Embryonic facial prominence (tissue), 1 donor: ENCODE measurements around the gene BBLN.
"Not testable (repeated sequence)": the region's sequence is repeated elsewhere in the genome, so short reads cannot be mapped to it uniquely, and the experiment has no call there.

Experiments used
- DNase-seq: peaks from one replicate; pipeline ENCODE4 v3.0.0-alpha.2; 2016; ENCODE audit errors: extremely low spot score

BBLN gene

GRCh38 chr9:128124451-128124850 is 35.6 kb upstream of the BBLN start:
- DNase-seq: no peak

- no peak for DNase-seq
Observed at GRCh38 chr9:128124873-128125579, 35.0 kb upstream of the BBLN start.

DNA sequence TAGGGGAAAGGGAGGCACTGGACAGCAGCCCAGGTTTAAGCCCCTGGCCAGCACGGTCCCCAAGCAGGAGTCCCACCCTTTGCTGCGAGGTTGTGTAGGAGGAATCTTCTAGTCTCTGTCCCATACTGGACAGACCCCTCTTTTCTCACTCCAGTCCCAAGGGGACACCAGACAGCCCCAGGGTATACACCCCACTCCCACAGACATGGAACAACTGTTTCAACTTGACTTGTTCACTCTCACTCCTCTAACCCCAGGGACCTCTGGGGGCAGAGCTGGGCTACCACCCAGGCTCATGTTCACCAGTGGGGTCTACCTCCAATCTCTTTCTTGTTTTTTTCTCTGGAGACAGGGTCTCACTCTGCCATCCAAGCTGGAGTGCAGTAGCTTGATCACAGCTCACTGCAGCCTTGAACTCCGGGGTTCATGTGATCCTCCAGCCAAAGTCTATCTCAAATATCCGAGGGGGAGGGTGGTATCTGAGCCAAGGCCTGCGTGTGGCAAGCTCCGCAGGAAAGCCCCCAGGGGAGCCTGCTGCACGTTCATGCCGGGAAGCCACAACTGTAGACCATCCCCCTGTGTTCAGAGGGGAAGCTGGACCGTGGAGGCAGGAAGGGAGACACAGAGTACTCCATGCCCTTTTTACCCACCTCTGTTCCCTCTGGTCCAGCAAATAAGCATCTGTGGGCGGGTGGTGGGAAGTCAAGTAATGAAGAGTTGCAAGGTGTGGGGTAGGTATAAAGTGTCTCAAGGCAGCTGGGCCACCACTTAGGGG is 34.3 kb upstream of the BBLN start:
- no peak for DNase-seq

GRCh38 chr9:128127568-128127989 is 32.5 kb upstream of the BBLN start, which contains the start of gene PTGES2:
TSS of gene PTGES2 (minus strand) at chr9:128127729. CDS start at chr9:128127717, 12 bp downstream.
- DNase-seq: no peak

DNA sequence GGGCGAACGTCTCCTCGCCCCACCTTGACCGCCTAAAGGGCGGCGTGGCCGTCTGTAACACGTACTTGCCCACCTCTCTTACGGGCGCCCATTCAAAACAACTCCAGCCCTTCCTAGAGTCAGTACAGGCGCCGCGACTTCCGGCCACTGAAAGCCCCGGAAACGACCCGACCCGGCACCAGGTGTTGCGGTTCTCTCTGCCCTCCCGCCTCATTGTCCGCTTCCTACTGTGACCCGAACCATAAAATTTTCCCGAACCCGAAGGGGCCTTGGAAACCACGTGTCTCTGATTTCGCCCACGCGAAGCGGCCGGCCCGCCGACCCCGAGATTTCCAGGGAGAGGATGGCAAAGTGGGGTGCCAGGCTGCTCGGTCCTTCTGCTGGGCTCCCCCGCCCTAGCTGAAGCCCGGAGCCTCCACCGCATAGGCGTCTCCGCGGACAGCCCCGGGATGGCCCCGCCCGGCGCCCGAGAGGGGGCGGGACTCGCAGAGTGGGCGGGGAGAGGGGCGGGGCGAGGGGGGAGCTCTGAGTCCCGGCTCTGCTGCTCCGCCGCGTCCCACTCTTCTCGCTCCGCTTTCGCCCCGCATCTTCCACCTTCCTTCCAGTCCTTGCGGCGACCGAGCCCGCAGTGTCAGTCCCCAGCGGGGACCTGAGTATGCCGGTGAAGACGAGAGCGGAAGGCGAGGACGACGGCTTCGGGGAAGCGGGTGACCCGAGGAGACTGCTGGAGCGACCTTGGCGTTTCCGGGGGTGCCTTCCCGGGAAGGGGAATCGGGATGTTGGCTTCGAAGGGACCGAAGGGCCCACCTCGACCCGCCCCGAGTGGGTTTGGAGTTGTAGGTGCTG is 31.9 kb upstream of the BBLN start:
- DNase-seq: peak; percentile 78

DNA sequence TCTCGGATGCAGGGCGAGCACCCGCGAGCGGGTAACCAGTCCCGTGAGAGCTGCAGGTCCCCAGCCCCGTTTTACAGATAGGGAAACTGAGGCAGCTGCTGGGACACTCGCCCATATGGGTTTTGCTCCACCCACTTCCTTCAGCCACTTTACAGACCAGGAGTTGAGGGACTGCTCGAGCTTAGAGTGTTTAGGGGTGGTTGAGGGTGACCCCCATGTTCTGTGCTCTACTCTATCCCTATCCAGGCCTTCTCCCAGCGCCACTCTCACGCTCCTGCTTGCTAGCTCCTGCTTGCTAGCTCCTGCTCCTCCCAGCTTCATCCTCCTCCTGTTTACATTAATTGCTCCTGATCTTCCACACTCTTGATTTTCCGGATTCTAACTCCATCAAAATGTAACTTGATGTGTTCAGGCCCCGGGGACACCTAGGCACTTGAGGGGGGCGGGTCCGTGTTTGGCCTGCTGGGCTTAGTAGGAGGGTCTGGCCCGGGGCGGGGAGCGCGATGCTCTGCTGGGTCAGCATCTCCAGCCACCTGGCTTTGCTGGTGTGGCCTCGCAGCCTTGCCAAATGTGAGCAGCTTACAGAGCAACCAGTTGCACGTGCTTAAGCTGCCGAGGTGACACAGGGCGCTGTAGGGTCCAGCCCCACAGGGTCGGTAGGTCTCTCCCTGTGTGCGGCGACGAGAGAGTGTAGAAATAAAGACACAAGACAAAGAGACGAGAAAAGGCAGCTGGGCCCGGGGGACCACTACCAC is 31.1 kb upstream of the BBLN start:
- no peak for DNase-seq

- not testable (repeated sequence) for DNase-seq
Observed at GRCh38 chr9:128129976-128130590, 30.0 kb upstream of the BBLN start.

- DNase-seq: not testable (repeated sequence)
Observed at GRCh38 chr9:128130651-128131050, 29.4 kb upstream of the BBLN start.

DNA sequence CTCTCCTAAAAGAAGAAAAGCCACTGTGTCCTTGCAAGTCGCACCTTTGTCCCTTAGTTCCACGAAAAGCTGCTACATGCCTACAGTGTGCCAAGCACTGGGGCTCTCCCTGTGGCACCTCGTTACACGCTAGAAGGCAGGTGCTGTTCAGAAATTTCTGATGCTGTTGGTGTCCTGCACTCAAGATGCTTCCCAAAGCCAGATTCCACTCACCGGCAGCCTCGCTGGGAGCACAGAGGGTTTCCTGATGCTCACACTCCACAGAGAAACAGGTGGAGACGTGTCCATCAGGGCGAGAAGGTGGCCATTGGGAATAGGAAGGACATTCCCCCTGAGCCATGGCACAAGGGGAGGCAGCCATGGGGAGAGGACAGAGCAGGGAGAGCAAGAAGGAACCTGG is 28.7 kb upstream of the BBLN start:
- not testable (repeated sequence) for DNase-seq

GRCh38 chr9:128132139-128132538 is 27.9 kb upstream of the BBLN start:
- not testable (repeated sequence) for DNase-seq

GRCh38 chr9:128135561-128135960 is 24.5 kb upstream of the BBLN start:
- not testable (repeated sequence) for DNase-seq

DNA sequence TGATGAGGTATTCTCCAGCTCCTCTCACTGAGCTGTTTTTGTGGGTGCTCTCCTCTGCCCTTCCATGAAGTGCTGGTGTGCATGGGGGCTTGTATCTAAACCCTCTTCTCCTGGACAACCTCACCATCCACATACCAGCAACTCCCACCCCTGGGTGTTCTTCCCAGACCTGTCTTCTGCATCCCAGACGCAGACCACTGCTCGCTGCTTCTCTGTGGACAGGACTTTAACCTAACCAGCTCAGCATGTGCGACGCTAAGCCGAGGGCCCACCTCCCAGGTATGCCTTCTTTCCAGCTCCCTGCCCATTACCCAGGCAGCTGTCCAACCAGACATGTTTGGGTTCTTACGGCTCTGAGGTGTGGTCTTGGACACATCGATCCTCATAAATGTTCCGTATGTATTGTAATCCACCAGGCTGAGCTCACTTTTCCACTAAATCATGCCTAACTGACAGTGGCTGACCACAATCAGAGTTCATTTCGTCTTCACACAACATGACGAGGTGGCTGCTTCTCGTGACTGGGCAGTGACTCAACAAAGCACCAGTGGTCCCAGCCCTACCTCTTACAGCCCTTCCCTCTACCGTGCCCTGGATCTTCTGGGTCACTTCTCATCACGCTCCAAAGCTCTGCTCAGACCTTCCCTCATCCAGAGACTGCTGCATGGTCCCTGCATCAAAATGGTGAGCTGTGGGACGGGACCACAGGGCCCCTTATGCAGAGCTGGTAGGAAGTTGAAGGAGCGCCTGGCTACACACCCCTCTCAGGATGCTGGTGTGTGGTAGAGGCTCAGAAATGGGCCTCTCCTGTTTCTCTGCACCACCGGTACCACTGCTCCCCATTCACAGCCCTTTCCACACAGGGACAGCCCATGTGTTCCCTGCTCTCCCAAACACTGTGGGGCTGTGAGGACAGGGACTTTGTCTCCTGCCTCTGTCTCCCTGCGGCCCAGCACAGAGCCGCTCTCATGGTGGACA is 23.0 kb upstream of the BBLN start:
- DNase-seq: no peak

- DNase-seq: no peak
Observed at GRCh38 chr9:128138001-128138400, 22.1 kb upstream of the BBLN start.

DNA sequence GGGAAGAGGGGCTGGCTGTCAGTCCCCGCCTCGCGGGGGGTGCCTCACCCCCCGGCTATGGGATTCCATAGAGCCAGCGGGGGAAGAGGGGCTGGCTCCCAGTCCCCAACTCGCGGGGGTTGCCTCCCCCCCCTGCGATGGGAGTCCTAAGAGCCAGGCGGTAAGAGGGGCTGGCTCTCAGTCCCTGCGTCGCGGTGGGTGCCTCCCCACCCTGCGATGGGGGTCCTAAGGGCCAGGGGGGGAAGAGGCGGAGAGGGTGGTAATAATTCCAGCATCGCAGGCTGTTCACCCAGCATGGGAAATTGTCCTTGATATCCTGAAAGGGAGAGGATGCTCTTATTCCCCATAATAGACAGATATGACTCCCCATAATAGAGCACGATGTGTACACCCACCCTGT is 20.4 kb upstream of the BBLN start:
- no peak for DNase-seq

DNA sequence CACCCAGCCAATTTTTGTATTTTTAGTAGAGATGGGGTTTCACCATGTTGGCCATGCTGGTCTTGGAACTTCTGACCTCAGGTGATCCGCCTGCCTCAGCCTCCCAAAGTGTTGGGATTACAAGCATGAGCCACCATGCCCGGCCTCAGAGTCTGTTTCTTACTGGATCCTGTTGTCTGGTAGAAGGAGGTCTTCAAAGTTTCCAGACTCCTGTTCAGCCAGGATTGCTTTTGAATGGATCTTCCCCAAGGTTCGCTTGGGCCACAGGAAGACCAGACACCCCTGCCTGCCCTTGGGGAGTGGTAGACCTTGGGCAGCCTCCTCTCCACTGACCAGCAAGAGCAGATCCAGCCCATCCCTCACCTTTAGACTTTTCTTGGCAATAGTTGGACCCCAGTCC is 18.5 kb upstream of the BBLN start:
- DNase-seq: no peak

DNA sequence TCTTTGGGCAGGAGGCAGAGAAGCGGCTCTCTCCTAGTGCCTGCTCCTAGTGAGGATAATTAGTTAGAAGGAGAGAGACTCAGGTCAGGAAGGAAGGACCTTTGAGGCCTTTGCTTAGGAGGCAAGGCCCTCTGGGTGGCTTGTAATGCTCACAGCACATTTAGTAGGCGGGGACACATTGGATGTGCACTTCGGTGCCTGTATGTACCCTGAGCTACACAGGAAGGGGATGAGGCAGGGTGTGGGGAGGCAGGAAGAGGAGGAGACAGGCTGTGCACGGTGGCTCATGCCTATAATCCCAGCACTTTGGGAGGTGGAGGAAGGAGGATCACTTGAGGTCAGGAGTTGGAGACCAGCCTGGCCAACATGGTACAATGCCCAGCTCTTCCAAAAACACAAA is 18.0 kb upstream of the BBLN start:
- DNase-seq: no peak

- DNase-seq: no peak
Observed at GRCh38 chr9:128142596-128142995, 17.5 kb upstream of the BBLN start.

- no peak for DNase-seq
Observed at GRCh38 chr9:128143525-128144238, 16.4 kb upstream of the BBLN start.
